Fibroblast of skin of left biceps (primary cell): ENCODE measurements around the gene PARVA.

Experiments
- DNase-seq, 2 experiments: peaks; one replicate each; pipeline ENCODE4 v3.0.0-alpha.2; 2013; ENCODE audit warnings: low read depth in 2 of 2

PARVA gene

DNA sequence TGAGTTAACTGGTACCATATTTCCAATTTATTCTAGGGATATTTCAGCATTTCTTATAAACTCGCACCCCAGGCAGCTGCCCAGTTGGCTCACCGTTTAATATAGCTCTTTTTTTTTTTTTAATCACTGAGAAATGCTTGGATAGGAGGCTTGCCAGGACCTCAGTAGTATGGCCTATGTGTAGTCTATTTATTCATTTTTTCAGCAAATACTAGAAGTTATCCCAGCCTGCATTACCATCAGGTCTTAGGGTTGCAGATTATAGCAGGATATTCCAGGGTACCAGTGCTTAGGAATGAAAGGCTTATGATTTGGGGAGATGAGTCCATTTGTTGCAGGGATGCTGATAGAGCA, 26.6 kb downstream of the PARVA start:
- DNase-seq: no peak

DNA sequence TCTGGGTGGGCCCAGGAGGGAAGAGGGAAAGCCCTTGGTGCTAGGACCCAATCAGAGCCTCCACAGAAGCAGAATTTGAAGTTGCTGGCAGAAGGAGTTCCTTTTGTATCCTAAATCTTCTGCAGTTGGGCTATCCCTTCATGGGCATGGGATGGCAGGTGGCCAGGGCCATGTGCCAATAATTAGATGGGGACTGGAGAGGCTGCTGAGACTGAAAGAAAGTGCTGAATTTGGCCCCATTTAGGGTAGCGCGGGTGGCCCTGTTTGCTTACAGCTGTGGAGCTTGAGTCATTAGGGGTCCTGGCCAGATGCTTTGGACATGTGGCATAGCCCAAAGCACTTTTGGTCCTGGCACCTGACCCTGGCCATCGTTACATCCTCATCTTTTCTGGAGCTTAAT, 27.1 kb downstream of the PARVA start:
- no peak for DNase-seq

DNA sequence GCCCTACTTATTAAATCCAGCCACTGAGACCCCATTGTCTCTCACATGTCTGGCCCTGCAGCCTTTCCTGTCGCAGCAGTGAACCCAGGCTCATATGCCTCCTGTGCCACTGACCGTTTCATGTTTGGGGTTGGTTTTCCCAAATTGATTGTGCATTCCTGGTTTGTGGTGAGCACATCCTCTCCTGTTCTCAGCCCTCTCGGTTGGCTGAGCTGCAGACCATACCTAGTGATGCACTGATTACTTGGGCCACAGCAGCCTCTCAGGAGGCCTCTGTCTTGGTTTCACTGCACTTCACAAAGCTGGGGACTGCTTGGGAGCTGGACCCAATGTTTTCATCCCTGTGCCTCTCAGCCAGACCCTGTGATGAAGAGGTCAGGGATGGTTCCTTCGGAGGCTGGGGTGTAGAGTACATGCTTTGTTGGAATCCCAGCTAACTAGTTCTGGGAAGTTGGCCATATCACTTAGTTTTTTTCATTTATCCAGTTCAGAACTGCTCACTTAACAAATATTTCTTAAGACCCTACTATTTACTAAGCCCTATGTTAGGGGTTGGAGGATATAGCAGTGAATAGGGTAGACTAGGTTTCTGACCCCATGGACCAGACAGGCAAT, 30.9 kb downstream of the PARVA start:
- no peak for DNase-seq

DNA sequence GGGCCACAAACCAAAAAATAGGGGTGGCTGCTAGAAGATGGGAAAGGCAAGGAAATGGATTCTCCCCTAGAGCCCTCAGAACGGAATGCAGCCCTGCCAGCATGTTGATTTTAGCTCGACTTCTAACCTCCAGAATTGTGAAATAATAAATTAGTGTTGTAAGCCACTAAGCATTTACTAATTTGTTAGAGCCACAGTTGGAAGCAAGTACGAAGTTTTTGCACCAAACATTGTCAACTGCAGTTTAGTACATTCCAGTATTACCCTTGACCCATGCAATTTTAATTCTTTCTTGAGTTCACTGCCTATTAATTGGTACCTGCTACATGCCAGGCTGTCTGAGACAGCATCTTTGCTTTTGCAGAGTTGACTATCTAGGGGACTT, 32.2 kb downstream of the PARVA start:
- no peak for DNase-seq

DNA sequence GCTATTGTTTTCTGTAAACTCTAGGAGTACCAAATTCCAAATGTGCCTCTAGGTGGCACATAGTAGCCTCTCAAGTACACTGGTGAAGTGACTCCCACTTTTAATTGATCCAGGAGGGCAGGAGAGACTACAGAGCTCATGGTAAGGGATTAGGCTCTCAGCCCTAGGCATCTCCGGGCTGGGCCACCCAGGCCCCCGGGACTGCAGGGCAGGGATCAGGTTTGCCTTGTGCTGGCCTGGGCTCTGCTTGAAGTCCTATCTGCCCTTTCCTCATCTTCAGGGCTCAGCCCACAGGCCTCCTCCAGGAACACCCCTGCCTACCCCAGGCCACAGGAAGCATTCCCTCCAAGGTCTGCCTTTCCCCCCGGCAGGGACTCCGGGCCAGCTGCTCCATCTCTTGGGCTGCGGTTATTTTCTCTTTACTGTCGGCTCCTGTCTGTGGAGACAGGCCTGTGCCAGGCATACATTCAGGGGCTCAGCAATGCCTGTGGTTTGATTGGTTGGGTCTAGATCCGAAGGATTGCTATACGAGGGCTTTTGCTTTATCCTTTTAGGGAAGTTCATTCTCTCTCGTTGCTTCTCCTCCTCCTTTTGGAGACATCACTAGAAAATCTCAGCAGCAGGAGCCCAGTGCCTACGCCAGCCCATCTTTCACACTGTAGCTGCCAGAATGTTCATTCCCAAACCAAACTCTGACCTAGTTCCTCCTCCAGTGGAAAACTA, 32.8 kb downstream of the PARVA start:
- DNase-seq: peak; percentile 73

DNA sequence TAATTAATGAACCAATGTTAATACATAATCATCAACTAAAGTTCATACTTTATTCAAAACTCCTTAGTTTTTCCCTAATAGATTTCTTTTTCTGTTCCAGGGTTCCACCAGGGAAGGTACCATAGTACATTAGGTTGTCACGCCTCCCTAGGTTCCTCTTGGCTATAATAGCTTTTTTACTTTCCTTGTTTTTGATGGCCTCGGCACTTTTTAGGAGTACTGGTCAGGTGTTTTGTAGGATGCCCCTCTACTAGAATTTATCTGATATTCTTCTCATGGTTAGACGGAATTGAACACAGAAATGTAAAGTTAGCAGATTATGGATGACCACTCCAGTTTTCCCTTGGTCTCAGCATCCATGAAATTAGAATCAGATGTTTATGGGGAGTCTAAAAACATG, 34.0 kb downstream of the PARVA start:
- no peak for DNase-seq

DNA sequence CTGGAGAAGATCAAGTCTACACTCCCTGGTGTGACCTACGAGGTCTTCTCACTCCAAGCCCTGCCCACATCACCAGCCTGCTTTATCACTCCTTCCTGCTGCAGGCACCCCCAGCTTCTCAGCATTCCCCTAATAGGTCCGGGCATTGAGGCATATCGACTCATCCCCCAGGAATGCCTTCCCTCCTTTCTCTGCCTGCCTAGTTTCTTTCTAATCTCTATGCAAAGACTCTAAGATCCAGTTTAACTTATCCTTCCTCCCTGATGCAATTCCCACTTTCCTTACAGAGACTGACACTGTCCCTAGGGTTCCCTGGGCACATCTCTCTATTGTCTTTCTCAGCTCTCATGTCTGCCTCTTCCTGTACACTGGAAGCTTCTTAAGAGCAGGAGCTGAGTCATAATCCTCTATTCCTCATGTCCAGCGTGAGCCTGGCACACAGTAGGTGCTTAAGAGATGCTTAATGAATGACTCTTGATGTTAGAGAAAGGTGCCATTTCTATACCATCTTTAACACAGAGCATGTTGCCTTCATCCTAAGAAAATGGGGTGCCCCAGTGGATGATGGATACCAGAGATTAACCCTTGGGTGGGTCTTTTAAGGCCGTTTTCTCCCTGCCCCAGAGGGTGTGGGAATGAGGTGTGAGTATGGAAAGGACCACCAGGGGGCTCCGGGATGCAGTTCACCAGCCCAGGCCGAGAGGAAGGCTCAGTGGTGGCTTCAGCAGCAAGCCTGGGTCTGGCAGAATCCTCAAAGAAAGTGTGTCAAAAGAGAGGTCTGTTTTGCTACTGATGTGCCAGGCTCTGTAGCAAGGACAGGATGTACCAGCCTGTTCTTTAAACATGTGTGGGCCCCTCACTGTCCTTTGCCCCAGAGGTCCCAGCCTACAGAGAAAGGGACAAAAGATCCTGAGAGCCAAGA, 34.7 kb downstream of the PARVA start:
- DNase-seq: peak; percentile 93 to 94

DNA sequence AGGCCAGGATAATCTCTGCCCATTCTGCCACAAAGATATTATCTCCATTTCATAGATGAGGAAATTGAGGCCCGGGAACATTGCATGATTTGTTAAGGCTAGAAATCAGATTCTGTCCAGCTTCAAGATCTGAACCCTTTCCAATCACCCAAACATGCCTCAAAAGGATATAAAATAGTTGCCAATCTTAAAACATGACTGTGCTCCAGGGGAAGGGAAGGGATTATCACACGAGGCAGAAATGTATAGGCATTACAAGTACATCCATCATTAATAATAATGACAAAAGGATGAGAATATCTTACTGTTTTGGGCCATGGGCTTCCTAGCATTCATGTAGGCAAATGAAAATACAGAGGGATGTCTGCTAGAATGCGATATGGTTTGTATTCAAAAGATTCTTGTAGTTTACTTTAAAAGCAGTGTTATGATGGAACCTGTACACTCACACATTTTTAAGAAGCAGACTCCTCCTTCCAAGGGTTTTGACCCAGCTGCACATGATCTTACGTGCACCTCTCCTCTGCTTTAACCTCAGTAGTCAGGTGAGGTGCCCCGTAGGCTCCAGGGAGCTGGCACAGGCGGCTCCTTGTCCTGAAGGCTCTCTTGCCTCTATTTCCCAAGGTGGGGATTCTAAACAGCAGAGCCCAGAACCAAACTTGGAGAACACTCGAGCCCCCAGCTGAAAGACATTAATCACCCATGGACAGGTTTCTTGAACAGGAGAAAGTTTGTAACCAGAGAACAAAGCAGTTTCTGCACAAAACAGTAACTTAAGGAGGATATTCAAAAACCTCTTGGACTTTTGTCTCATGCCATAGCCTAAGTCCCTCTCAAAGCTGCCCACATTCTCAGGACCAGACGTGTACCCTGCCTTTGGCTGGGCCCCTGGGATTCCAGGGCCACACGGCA, 36.0 kb downstream of the PARVA start:
- no peak for DNase-seq

DNA sequence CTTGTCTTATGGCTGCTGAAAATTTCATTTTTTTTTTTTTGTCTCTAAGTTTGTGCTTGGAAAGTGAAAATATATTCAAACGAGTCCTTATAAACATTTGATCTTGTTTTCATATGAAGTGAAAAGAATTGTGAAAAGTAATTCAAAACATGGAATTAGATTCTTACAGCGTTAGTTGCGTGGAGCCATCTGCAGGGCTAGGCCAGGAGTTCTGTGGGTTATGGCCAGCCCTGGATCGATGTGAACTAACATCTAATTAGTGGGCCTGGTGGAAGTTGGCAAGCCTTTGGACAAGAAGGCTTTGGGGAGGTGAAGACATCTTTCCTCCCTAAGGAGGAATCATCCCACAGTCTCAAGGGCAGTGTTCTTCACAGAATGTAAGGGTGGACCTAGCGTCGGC, 37.2 kb downstream of the PARVA start:
- DNase-seq: no peak

DNA sequence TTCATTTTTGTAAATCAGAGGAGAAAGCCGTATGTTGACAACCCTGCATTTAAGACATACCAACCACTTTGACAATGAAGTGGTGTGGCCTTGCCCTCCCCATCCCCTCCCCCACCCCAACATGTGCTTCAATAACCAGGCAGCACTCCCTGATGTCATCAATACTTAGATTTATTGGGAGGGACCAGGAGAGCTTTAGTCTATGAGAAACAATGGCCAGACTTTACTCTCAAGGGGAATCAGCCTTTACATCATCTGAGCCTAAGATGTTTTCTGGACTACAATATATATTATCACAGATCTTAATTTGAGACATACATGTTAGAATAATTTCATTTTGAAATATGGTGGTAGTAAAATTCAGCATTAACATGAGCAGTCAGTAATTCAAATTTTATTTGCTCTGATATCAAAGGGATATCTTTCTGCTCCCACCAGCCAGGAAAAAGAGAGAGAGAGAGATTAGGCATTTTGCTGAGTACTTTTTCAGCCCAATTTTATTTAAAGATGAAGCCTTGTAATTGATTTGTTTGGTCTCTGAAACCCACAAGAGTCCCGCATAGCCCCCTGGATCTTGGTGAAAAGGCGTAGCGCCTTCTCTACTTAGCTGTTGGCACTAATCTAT, 38.1 kb downstream of the PARVA start:
- DNase-seq: no peak

DNA sequence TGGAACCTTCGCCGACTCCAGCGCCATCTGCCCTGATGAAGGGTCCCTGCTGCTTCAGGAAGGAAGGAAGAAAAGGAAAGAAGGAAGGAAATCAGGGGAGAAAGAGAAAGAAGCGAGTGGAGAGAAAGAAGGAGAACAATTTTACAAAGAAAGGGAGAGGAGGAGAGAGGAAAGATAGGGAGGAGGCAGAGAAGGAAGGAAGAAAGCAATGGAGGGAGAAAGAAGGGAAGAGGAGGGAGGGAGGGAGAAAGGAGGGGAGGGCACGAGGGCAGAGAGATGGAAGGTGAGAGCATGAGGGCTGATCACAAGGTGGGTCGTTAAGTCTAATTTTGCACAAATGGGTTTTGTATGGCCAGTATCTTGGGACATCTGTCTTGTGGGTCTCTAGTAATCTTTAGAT, 39.2 kb downstream of the PARVA start:
- DNase-seq: no peak

DNA sequence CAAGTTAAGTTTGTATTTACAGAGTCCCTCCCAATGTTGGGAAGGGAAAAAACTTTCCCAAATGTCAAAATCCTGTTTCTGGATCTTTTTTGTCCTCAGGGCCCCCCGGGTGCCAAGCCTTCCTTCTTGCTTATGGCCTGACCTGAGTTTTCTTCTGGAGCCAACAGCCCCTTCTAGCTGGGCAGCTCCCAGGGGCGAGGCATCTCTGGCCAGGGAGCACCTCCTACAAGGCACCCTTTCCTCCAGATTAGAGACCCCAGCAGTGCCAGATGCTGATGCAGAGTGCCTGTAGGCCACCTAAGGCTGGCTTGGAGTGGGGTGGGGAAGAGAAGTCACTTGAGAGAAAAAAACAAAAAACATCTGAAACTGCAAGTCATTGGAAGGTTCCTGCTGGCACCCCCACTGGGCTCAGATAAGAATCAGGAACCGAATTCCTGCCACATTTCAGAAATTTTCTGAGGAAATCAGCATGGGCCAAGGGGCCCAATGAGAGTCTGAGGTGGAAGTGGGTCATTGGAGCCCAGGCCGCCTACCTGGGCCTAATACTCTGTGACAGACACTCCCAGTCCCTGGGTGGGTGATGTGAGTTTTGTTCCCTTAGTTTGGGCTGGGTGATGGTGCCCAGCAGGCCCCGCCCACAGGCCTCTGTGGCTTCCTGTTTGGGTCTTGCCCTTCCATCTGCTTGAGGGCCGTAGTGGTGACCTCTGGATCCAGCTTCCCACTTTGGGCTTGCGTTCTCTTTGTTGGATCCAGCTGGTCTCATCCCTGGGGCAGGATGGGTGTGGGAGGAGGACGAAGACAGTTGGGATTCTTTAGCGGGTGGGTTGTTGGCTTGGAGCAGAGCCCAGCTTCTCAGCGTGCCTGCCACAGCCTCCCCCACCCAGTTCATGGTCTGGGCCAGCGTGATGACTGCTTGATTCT, 40.6 kb downstream of the PARVA start:
- no peak for DNase-seq

DNA sequence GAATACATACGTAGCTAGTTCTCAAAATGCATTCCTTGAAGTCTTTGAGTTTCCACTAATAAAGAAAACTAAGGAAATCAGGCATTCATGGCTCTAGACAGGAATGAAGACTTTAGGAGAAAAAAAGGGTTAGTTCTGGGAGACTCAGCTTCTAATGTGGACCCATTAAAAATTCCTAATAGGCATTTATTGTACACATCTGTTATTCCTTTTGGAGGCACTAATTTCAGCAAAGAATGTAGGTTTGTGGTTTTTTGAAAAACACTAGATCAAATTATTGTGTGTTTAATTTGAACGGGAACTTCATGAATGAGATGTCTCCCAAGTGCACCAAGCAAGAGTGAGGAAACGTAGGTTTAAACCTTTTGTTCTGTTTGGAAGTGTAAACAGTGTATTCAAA, 42.7 kb downstream of the PARVA start:
- DNase-seq: peak; percentile 47 to 52

DNA sequence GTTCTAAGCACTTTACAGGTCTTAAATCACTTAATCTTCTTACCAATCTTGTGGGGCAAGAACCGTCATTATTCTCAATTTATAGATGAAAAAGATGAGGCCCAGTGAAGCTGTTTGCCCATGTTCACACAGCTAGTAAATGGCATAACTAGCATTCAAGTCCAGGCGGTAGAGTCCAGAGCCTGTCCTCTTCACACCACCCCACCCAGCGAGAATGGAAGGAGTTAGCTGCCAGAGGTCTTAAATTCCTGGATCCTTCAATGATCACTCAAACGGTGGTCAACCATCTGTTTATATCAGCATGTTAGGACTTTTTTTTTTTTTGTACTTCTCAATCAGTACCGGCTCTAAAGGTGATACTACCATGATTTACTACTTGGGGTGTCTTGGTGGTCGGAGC, 43.3 kb downstream of the PARVA start:
- no peak for DNase-seq

DNA sequence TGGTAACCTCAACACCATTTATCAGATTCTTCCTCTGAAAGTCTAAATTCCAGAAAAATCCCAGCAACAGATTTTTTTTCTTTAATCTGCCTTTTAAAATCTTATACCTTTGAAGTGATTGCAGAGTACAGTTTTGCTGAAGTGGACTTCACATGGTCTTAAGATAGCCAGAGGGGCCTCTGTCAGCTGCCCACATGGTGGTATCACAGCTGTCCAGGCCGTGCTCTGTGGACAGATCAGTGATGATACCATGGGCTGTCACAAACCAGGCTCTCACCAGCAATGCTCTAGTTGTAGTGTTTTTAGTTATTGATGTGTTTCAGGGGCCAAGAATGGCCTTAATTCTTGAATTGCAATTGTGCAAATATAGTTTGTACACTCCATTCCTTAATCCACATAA, 44.0 kb downstream of the PARVA start:
- DNase-seq: no peak

DNA sequence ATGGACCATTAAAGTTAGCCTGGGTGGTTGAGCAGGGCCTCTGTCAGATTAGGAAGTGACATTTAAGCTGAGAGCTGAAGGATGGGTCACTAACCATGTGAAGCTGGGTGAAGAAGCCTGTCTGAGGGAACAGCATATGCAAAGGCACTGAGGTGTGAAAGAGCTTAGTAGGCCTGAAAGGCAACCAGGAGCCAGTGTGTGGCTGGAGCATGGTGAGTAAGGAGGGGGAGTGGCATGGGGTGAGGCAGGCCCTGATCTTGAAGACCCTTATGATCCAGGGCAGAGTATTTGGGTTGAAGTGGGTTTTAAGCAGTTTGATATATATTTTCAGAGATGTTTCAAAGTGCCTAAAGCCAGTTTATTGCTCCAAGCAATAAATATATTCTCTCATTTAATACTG, 48.8 kb downstream of the PARVA start:
- DNase-seq: no peak

DNA sequence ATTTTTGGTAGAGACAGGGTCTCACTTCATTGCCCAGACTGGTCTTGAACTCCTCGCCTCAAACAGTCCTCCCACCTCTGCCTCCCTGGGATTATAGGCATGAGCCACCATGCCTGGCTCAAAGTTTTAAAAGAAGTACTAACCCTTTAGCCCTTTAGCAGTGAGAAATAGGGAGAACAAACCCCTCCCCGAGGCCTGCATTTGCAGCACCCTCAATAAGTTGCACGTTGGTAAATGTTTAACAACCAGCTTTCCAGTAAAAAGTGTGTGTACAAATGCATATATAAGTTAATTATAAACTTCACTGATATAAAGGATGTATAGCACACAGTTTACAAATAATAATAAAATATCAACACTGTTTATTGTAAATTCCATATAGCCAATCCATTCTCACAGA, 51.8 kb downstream of the PARVA start:
- DNase-seq: no peak

DNA sequence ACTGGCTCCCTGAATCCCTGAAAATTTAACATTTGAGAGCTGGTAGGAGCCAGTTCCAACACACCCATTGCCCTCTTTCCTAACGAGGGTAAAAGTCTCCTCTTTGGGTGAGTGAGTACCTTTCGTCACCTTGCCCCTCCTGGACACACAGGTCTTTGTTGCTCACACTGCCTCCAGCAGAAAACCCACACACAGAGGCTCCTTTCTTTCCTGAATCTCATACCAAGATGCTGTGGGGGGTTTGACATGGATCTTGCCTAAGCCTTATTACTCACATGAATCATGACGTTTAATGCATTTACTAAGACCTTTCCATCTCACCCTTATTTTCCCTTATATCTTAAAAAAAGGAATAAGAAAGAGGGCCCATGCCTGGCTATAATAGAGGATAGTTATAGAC, 53.0 kb downstream of the PARVA start:
- DNase-seq: no peak

DNA sequence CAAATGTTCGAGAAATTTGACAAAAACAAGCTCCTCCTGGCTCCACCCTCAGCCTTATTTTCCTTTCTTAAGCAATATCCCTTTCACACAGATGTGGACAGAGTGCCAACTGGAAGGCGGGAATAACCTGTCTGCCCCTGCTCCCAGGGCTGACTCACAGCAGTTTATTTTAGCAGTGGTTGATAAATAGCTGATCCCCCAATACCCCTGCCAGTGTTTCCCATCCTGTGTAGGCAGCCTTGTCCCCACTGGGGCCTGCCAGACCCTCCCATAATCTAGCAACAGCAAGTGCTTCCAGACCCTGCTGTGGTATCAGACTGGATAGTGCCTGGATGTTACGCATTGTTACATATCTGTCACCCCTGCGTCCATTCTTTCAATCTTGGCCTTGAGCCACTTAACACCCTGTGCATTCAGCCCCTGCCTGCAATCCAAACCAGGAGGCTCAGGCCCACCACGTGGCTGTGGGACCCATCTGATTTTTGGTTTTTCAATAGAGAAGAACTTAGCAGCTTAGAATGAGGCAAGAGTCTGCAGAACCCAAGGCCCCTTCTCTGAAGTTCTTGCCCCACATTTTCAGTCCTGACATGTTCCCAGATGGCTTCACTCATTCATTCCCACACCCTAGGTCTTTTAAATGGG, 53.7 kb downstream of the PARVA start:
- no peak for DNase-seq

DNA sequence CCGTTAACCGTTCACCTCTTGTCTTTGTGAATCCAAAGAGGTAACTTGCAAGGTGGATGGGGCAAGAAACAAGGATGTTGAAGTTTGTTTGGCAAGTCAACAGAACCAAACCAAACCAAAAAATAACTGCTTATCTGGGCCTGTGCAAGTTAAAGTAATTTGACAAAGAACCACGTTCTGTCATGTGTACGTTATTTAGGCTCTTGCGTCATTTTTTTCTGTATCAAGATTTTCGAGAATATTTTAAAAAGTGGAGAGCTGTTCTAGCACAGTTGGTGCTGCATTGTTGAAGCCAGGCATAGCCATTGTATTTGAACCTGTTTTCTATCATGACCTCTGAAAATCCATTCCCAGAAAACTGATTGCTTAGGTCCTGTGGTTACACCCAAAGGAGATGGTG, 55.1 kb downstream of the PARVA start:
- DNase-seq: no peak
